HEK293 (cell line): ENCODE results near the gene TTC31.

Experiments
- BCL11B ChIP-seq: fragments of 450-650 bp; formaldehyde crosslinking; IDR thresholded peaks from 2 replicates; pipeline ENCODE4 v1.5.1; 2016; ENCODE audit warnings: low read depth, missing biosample characterization, missing genetic modification characterization
- EGR2 ChIP-seq: fragments of 450-650 bp; formaldehyde crosslinking; IDR thresholded peaks from 2 replicates; pipeline ENCODE4 v1.5.1; 2016; ENCODE audit warnings: low read depth, missing biosample characterization, missing genetic modification characterization
- GLI4 ChIP-seq: fragments of 450-650 bp; formaldehyde crosslinking; IDR thresholded peaks from 2 replicates; pipeline ENCODE4 v1.5.1; 2016; ENCODE audit warnings: missing biosample characterization, missing genetic modification characterization
- HOXD13 ChIP-seq: sonication (generic); formaldehyde crosslinking; IDR thresholded peaks from 2 replicates; pipeline ENCODE4 v1.8.0; 2022; ENCODE audit warnings: missing genetic modification reagents, borderline replicate concordance
- MYNN ChIP-seq: fragments of 450-650 bp; formaldehyde crosslinking; IDR thresholded peaks from 2 replicates; pipeline ENCODE4 v1.5.1; 2016; ENCODE audit warnings: missing biosample characterization, missing genetic modification characterization, borderline replicate concordance
- SP2 ChIP-seq: fragments of 450-650 bp; formaldehyde crosslinking; IDR thresholded peaks from 2 replicates; pipeline ENCODE4 v1.5.1; 2016; ENCODE audit warnings: missing biosample characterization, missing genetic modification characterization
- YY2 ChIP-seq: fragments of 450-650 bp; formaldehyde crosslinking; IDR thresholded peaks from 2 replicates; pipeline ENCODE4 v1.5.1; 2016; ENCODE audit warnings: missing biosample characterization, missing genetic modification characterization
- ZBTB1 ChIP-seq: fragments of 450-650 bp; formaldehyde crosslinking; IDR thresholded peaks from 2 replicates; pipeline ENCODE4 v1.5.1; 2016; ENCODE audit warnings: missing biosample characterization, missing genetic modification characterization
- ZBTB11 ChIP-seq: fragments of 450-650 bp; formaldehyde crosslinking; conservative IDR thresholded peaks from 2 replicates; pipeline ENCODE4 v1.5.1; 2016; ENCODE audit warnings: low read depth, missing biosample characterization, missing genetic modification characterization
- ZBTB26 ChIP-seq: fragments of 450-650 bp; formaldehyde crosslinking; optimal IDR thresholded peaks from 2 replicates; pipeline ENCODE3; 2016; ENCODE audit warnings: missing biosample characterization, mild to moderate bottlenecking, missing genetic modification characterization
- ZFP3 ChIP-seq: fragments of 450-650 bp; formaldehyde crosslinking; IDR thresholded peaks from 2 replicates; pipeline ENCODE4 v1.5.1; 2016; ENCODE audit warnings: low read depth, missing biosample characterization, missing genetic modification characterization
- ZNF10 ChIP-seq: fragments of 450-650 bp; formaldehyde crosslinking; IDR thresholded peaks from 2 replicates; pipeline ENCODE4 v1.5.1; 2017; ENCODE audit warnings: missing biosample characterization, missing genetic modification characterization
- ZNF112 ChIP-seq: fragments of 450-650 bp; formaldehyde crosslinking; IDR thresholded peaks from 2 replicates; pipeline ENCODE4 v1.5.0; 2017; ENCODE audit warnings: missing biosample characterization, missing genetic modification characterization
- ZNF138 ChIP-seq: fragments of 450-650 bp; formaldehyde crosslinking; IDR thresholded peaks from 2 replicates; pipeline ENCODE4 v1.5.1; 2016; ENCODE audit warnings: missing biosample characterization, missing genetic modification characterization, borderline replicate concordance
- ZNF140 ChIP-seq: fragments of 450-650 bp; formaldehyde crosslinking; IDR thresholded peaks from 2 replicates; pipeline ENCODE4 v1.5.1; 2016; ENCODE audit warnings: missing biosample characterization, missing genetic modification characterization
- ZNF155 ChIP-seq: fragments of 450-650 bp; formaldehyde crosslinking; IDR thresholded peaks from 2 replicates; pipeline ENCODE4 v1.5.1; 2016; ENCODE audit warnings: missing biosample characterization, missing genetic modification characterization
- ZNF169 ChIP-seq: fragments of 450-650 bp; formaldehyde crosslinking; IDR thresholded peaks from 2 replicates; pipeline ENCODE4 v1.5.1; 2016; ENCODE audit warnings: missing biosample characterization, missing genetic modification characterization
- ZNF202 ChIP-seq: fragments of 450-650 bp; formaldehyde crosslinking; IDR thresholded peaks from 2 replicates; pipeline ENCODE4 v1.5.1; 2016; ENCODE audit warnings: missing biosample characterization, missing genetic modification characterization, borderline replicate concordance
- ZNF23 ChIP-seq: fragments of 450-650 bp; formaldehyde crosslinking; IDR thresholded peaks from 2 replicates; pipeline ENCODE4 v1.5.1; 2016; ENCODE audit warnings: missing biosample characterization, missing genetic modification characterization, borderline replicate concordance
- ZNF350 ChIP-seq: fragments of 450-650 bp; formaldehyde crosslinking; IDR thresholded peaks from 2 replicates; pipeline ENCODE4 v1.5.0; 2017; ENCODE audit warnings: missing biosample characterization, mild to moderate bottlenecking, missing genetic modification characterization
- ZNF391 ChIP-seq: fragments of 450-650 bp; formaldehyde crosslinking; IDR thresholded peaks from 2 replicates; pipeline ENCODE4 v1.5.1; 2016; ENCODE audit warnings: low read depth, missing biosample characterization, missing genetic modification characterization, borderline replicate concordance
- ZNF416 ChIP-seq: fragments of 450-650 bp; formaldehyde crosslinking; IDR thresholded peaks from 2 replicates; pipeline ENCODE4 v1.5.1; 2016; ENCODE audit warnings: missing biosample characterization, missing genetic modification characterization
- ZNF510 ChIP-seq: fragments of 450-650 bp; formaldehyde crosslinking; IDR thresholded peaks from 2 replicates; pipeline ENCODE4 v1.5.1; 2018; ENCODE audit warnings: mild to moderate bottlenecking, missing genetic modification characterization, missing biosample characterization; ENCODE audit not compliant: insufficient replicate concordance
- ZNF549 ChIP-seq: fragments of 450-650 bp; IDR thresholded peaks from 2 replicates; pipeline ENCODE4 v1.5.1; 2018; ENCODE audit warnings: missing biosample characterization, missing genetic modification characterization, mild to moderate bottlenecking, inconsistent platforms, moderate library complexity
- ZNF555 ChIP-seq: fragments of 450-650 bp; formaldehyde crosslinking; conservative IDR thresholded peaks from 2 replicates; pipeline ENCODE4 v1.5.1; 2017; ENCODE audit warnings: missing biosample characterization, mild to moderate bottlenecking, missing genetic modification characterization, inconsistent platforms
- ZNF558 ChIP-seq: fragments of 450-650 bp; formaldehyde crosslinking; IDR thresholded peaks from 2 replicates; pipeline ENCODE4 v1.5.1; 2016; ENCODE audit warnings: missing biosample characterization, missing genetic modification characterization
- ZNF624 ChIP-seq: fragments of 450-650 bp; formaldehyde crosslinking; IDR thresholded peaks from 2 replicates; pipeline ENCODE4 v1.5.1; 2017; ENCODE audit warnings: missing biosample characterization, missing genetic modification characterization
- ZNF692 ChIP-seq: fragments of 450-650 bp; formaldehyde crosslinking; IDR thresholded peaks from 2 replicates; pipeline ENCODE4 v1.5.1; 2016; ENCODE audit warnings: missing biosample characterization, missing genetic modification characterization
- ZNF776 ChIP-seq: fragments of 450-650 bp; formaldehyde crosslinking; IDR thresholded peaks from 2 replicates; pipeline ENCODE4 v1.5.0; 2017; ENCODE audit warnings: missing biosample characterization, missing genetic modification characterization, borderline replicate concordance
- ZNF791 ChIP-seq: fragments of 450-650 bp; formaldehyde crosslinking; IDR thresholded peaks from 2 replicates; pipeline ENCODE4 v1.5.1; 2016; ENCODE audit warnings: missing biosample characterization, missing genetic modification characterization
- ZNF830 ChIP-seq: fragments of 450-650 bp; IDR thresholded peaks from 2 replicates; pipeline ENCODE4 v1.5.0; 2018; ENCODE audit warnings: missing biosample characterization, missing genetic modification characterization, low read depth, mild to moderate bottlenecking, moderate library complexity
- ZNF837 ChIP-seq: fragments of 450-650 bp; formaldehyde crosslinking; IDR thresholded peaks from 2 replicates; pipeline ENCODE4 v1.5.1; 2016; ENCODE audit warnings: missing biosample characterization, missing genetic modification characterization
- ZSCAN18 ChIP-seq: fragments of 450-650 bp; formaldehyde crosslinking; IDR thresholded peaks from 2 replicates; pipeline ENCODE4 v1.5.1; 2016; ENCODE audit warnings: missing biosample characterization, missing genetic modification characterization

Gene TTC31

GRCh38 chr2:74472086-74472944 is 10.6 kb upstream of the TTC31 start, which contains the start of gene MRPL53 (continued):
- TF ChIP-seq HOXD13 (CRISPR knock-in tag) (peak; percentile 83), ZNF140 (tag by site-specific recombination) (no peak), ZNF837 (tag by site-specific recombination) (peak; percentile 82), ZNF558 (tag by site-specific recombination) (no peak), ZNF169 (no peak), EGR2 (peak; percentile 49), ZBTB26 (tag by site-specific recombination) (peak; percentile 70), BCL11B (tag by site-specific recombination) (no peak), ZNF624 (tag by site-specific recombination) (no peak), MYNN (tag by site-specific recombination) (no peak), ZBTB1 (tag by site-specific recombination) (no peak), ZNF510 (tag by site-specific recombination) (no peak), ZNF23 (no peak), ZNF138 (tag by site-specific recombination) (no peak), ZNF350 (tag by site-specific recombination) (no peak), ZNF416 (tag by site-specific recombination) (no peak), GLI4 (tag by site-specific recombination) (no peak; the same call in 1 of the 2 replicates), ZNF202 (tag by site-specific recombination) (no peak), ZBTB11 (tag by site-specific recombination) (peak; percentile 97), ZNF791 (no peak), ZNF155 (tag by site-specific recombination) (no peak), YY2 (tag by site-specific recombination) (peak; percentile 96), ZNF549 (tag by site-specific recombination) (no peak), ZSCAN18 (tag by site-specific recombination) (no peak), ZNF830 (no peak), ZNF10 (tag by site-specific recombination) (peak; percentile 97), ZNF391 (tag by site-specific recombination) (0 out of 2 replicates have a peak, but pooled peaks have one; percentile 39), SP2 (tag by site-specific recombination) (peak; percentile 90), ZNF555 (tag by site-specific recombination) (no peak), ZNF776 (tag by site-specific recombination) (no peak), ZNF692 (peak; percentile 66; the same call in 1 of the 2 replicates), ZFP3 (tag by site-specific recombination) (no peak), ZNF112 (tag by site-specific recombination) (no peak)
